Left kidney (tissue), 2 donors: ENCODE data around the gene OSBPL1A. TPM values are rescaled to one million over a fixed set of nuclear protein-coding genes. Genes with fewer than 3 reads are reported as not detected.

Experiments
- DNase-seq: peaks from one replicate; pipeline ENCODE4 v3.0.0-alpha.2; 2013
- polyA plus RNA-seq: library from polyadenylated mRNA; unstranded; fragments of 120-200 nt; gene quantifications from one replicate; pipeline ENCODE4 v1.2.1, GENCODE V29; 2013; ENCODE audit not compliant: insufficient read length

The OSBPL1A gene
- polyA plus RNA-seq, 1 donor = 58.0 TPM

GRCh38 chr18:24127735-24128134, 269.9 kb downstream of the OSBPL1A start:
- DNase-seq = no peak

GRCh38 chr18:24126155-24126961, 271.3 kb downstream of the OSBPL1A start:
- no peak for DNase-seq

- no peak for DNase-seq
These were observed 276.0 kb downstream of the OSBPL1A start for GRCh38 chr18:24121625-24122024.

GRCh38 chr18:24120676-24121075, 276.9 kb downstream of the OSBPL1A start:
- DNase-seq = no peak

GRCh38 chr18:24118750-24119577, 278.7 kb downstream of the OSBPL1A start:
- DNase-seq = peak; percentile 80

- DNase-seq = no peak
These were observed 282.0 kb downstream of the OSBPL1A start for GRCh38 chr18:24115628-24116027.

GRCh38 chr18:24114924-24115549, 282.6 kb downstream of the OSBPL1A start:
- no peak for DNase-seq

- DNase-seq = no peak
These were observed 284.6 kb downstream of the OSBPL1A start for GRCh38 chr18:24112874-24113615.

GRCh38 chr18:24112464-24112863, 285.2 kb downstream of the OSBPL1A start:
- no peak for DNase-seq

Other genes with a start within 250 kb of the OSBPL1A start
- gene IMPACT, start 28.8 kb upstream of the OSBPL1A start, polyA plus RNA-seq = 74.0 TPM
- 0.17 TPM for gene HRH4, start 62.8 kb upstream of the OSBPL1A start, polyA plus RNA-seq